GM12874 (cell line): ENCODE results near the gene SNX19.

Experiments used
- CTCF ChIP-seq: IDR thresholded peaks from 2 replicates; pipeline ENCODE4 v1.5.1; 2011; ENCODE audit warnings: low read depth, mild to moderate bottlenecking, control low read depth, low read length, moderate library complexity; ENCODE audit not compliant: insufficient read depth

SNX19 gene

GRCh38 chr11:130865091-130865773 lies 51.0 kb downstream of the SNX19 start:
- no peak for TF ChIP-seq CTCF

GRCh38 chr11:130861902-130862860 lies 54.1 kb downstream of the SNX19 start:
- peak; percentile 99 for TF ChIP-seq CTCF

- TF ChIP-seq CTCF, result no peak
Measured at GRCh38 chr11:130861283-130861682, 55.0 kb downstream of the SNX19 start.

GRCh38 chr11:130859886-130860285 lies 56.4 kb downstream of the SNX19 start:
- no peak for TF ChIP-seq CTCF

- TF ChIP-seq CTCF, result no peak
Measured at GRCh38 chr11:130858215-130858614, 58.1 kb downstream of the SNX19 start.

- no peak for TF ChIP-seq CTCF
Measured at GRCh38 chr11:130854483-130854882, 61.8 kb downstream of the SNX19 start.

GRCh38 chr11:130852589-130852988 lies 63.7 kb downstream of the SNX19 start:
- TF ChIP-seq CTCF, result no peak
